ENCODE measurements around the gene GOLGA8H. TPM values are rescaled to one million over a fixed set of nuclear protein-coding genes. Genes with fewer than 3 reads are reported as not detected.
"Not testable (repeated sequence)": the region's sequence is repeated elsewhere in the genome, so short reads cannot be mapped to it uniquely, and the experiment has no call there.

The GOLGA8H gene
- total RNA-seq, 1 donor from 2014 or later: not detected

- H3K27ac ChIP-seq: peak within 1 kb of the TSS; percentile 85
- DNase-seq (ENCODE audit: extremely low spot score in 2 of 2): peak; percentile 96
- intact Hi-C loops (cut with DNase I): not testable (repeated sequence)
These were observed 21.8 kb downstream of the GOLGA8H start, which contains the start of gene ARHGAP11B for GRCh38 chr15:30625436-30626193. Gene ARHGAP11B (plus strand): TSS chr15:30626128.

GRCh38 chr15:30626194-30626565 is 22.4 kb downstream of the GOLGA8H start:
- H3K9me3 ChIP-seq; H3K36me3 ChIP-seq; intact Hi-C loops (cut with DNase I); H3K27me3 ChIP-seq; DNase-seq (ENCODE audit: extremely low spot score in 2 of 2); H3K4me1 ChIP-seq: not testable (repeated sequence)
- H3K4me3 ChIP-seq: peak overlapping the region; percentile 50 to 60
- H3K27ac ChIP-seq: peak overlapping the region; percentile 85

More at GRCh38 chr15:30625436-30626193, 21.8 kb downstream of the GOLGA8H start, which contains the start of gene ARHGAP11B:
- not testable (repeated sequence) for H3K27me3 ChIP-seq, H3K9me3 ChIP-seq, H3K36me3 ChIP-seq, H3K4me1 ChIP-seq
- H3K4me3 ChIP-seq: peak within 1 kb of the TSS; percentile 50 to 60
- peak in 1 of 2 donors; percentile 88 for TF ChIP-seq POLR2AphosphoS5 (IDR thresholded peaks at IDR 0.05; ENCODE audit: insufficient read depth in 1 of 2, low read depth in 1 of 2)

- DNase-seq (ENCODE audit: extremely low spot score in 2 of 2); intact Hi-C loops (cut with DNase I); H3K9me3 ChIP-seq; H3K4me1 ChIP-seq; H3K27me3 ChIP-seq; H3K36me3 ChIP-seq: not testable (repeated sequence)
- Histone ChIP-seq H3K27ac (peak overlapping the region; percentile 85), H3K4me3 (peak overlapping the region; percentile 50 to 60)
These were observed 22.8 kb downstream of the GOLGA8H start for GRCh38 chr15:30626632-30627031.

- H3K27ac ChIP-seq: no peak overlapping the region
- H3K36me3 ChIP-seq: no peaks in the 10 kb centered on the region
- H3K27me3 ChIP-seq: no peaks in the 10 kb centered on the region
- H3K4me3 ChIP-seq: no peak overlapping the region
- DNase-seq (ENCODE audit: extremely low spot score in 2 of 2): no peak
- TF ChIP-seq POLR2A (IDR thresholded peaks at IDR 0.05) (no peak), CTCF (IDR thresholded peaks at IDR 0.05) (no peak), POLR2AphosphoS5 (IDR thresholded peaks at IDR 0.05; ENCODE audit: insufficient read depth in 1 of 2, low read depth in 1 of 2) (no peak)
- no peaks in the 10 kb centered on the region for H3K9me3 ChIP-seq
- no peaks in the 10 kb centered on the region for H3K4me1 ChIP-seq
- intact Hi-C loops (cut with DNase I): no loop called here
These were observed 46.4 kb downstream of the GOLGA8H start for GRCh38 chr15:30650012-30650929.

GRCh38 chr15:30661154-30661553 is 57.3 kb downstream of the GOLGA8H start:
- H3K4me3 ChIP-seq; H3K27ac ChIP-seq; H3K36me3 ChIP-seq; H3K4me1 ChIP-seq; intact Hi-C loops (cut with DNase I); H3K9me3 ChIP-seq; H3K27me3 ChIP-seq; DNase-seq (ENCODE audit: extremely low spot score in 2 of 2): not testable (repeated sequence)
- TF ChIP-seq CTCF (IDR thresholded peaks at IDR 0.05): peak; percentile 17 to 41 (median 39)

Small RNA genes lying within 50 kb of the gene (small RNA-seq; reads per million reads assigned to genes)
- gene RF00096: not detected
- gene RN7SL628P: not detected
- gene RN7SL796P: not detected

Other genes with a start within 250 kb of the GOLGA8H start
- gene CHRFAM7A, start 210.5 kb upstream of the GOLGA8H start, total RNA-seq: not detected
- gene GOLGA8R, start 189.8 kb upstream of the GOLGA8H start, total RNA-seq: 3.2 TPM
- gene GOLGA8Q, start 52.0 kb upstream of the GOLGA8H start, total RNA-seq: 2.7 TPM